HG03066 (cell line): ENCODE data around the gene ERCC6L.

Experiments used
- ATAC-seq: cut with Tn5 transposase; IDR thresholded peaks from one replicate; pipeline ENCODE4 v1.9.1; 2021; ENCODE audit warnings: low read depth; ENCODE audit not compliant: unreplicated experiment

Gene ERCC6L, protein sequence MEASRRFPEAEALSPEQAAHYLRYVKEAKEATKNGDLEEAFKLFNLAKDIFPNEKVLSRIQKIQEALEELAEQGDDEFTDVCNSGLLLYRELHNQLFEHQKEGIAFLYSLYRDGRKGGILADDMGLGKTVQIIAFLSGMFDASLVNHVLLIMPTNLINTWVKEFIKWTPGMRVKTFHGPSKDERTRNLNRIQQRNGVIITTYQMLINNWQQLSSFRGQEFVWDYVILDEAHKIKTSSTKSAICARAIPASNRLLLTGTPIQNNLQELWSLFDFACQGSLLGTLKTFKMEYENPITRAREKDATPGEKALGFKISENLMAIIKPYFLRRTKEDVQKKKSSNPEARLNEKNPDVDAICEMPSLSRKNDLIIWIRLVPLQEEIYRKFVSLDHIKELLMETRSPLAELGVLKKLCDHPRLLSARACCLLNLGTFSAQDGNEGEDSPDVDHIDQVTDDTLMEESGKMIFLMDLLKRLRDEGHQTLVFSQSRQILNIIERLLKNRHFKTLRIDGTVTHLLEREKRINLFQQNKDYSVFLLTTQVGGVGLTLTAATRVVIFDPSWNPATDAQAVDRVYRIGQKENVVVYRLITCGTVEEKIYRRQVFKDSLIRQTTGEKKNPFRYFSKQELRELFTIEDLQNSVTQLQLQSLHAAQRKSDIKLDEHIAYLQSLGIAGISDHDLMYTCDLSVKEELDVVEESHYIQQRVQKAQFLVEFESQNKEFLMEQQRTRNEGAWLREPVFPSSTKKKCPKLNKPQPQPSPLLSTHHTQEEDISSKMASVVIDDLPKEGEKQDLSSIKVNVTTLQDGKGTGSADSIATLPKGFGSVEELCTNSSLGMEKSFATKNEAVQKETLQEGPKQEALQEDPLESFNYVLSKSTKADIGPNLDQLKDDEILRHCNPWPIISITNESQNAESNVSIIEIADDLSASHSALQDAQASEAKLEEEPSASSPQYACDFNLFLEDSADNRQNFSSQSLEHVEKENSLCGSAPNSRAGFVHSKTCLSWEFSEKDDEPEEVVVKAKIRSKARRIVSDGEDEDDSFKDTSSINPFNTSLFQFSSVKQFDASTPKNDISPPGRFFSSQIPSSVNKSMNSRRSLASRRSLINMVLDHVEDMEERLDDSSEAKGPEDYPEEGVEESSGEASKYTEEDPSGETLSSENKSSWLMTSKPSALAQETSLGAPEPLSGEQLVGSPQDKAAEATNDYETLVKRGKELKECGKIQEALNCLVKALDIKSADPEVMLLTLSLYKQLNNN

DNA sequence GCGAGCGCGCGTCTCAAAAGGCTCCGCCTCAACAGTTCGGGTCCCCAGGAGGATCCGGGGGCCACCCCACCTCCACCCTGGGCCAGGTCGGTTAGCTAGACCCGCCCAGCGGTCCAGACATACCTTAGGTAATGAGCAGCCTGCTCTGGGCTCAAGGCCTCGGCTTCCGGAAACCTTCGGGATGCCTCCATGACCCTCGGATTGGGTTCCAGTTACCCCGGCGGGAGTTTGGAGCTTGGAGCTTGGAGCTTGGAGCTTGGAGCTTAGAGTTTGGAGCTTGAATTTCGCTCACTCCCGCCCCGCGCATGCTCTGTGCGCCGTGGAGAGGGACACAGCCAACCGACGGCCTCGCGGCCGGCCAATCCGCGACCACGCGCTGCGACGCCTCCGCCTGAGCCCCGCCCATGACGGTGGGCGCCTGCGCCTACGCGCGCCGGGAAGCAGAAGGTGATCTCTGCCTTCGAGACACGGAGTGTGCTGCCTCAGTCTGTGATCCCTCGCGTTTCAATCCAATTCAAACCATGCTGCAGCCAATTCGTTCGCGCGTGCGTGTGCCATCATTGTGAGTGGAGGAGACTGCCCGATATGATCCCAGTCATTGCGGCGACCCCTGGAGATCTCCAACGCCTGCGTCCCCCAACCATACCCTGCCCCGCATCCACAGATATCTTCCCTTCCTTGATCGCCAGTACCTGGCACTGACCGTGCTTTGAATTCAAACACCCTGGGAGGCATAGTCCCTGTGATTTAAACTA lies at the start of gene ERCC6L:
TSS of gene ERCC6L (minus strand) at position 307 of the 755 bp plus-strand sequence. CDS start at position 191, 116 bp downstream.
- ATAC-seq: peak; percentile 96

DNA sequence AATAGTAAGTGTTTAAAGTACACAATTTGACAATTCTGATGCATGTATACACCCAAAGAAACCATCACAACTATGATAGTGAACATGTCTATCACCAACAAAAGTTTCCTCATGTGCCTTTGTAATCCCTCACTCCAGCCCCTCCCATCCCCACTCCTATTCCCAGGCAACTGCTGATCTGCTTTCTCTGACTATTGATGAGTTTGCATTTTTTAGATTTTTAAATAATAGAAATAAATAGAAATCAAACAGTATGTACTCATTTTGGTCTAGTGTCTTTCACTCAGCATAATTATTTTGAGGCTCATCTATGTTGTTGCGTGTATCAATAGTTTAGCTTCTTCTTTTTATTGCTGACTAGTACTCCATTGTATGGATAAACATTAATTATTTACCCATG lies 43.5 kb upstream of the ERCC6L start:
- ATAC-seq: no peak

DNA sequence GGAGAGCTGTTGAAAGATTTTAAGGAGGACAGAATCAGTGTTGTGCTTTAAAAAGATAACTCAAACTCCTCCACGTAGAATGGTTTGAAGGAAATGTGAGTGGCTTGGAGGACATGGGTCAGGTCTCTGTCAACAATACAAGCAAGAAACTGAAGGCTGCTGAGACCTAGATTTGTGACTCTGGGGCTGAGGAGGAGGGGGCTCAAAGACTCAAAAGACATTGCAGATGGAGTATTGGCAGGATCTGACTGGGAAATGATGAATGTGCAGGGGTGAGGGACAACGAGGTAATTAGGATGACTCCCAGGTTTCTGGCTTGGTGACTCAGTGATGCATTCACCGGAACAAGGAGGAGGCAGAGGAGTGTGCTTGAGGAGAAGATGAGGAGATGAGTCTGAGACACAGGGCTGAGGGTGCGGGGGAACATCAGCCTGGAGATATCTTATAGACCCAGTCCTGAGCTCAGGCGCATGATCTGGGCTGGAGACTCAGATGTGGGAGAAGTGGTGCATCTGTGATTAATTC lies 41.6 kb upstream of the ERCC6L start:
- ATAC-seq: no peak

DNA sequence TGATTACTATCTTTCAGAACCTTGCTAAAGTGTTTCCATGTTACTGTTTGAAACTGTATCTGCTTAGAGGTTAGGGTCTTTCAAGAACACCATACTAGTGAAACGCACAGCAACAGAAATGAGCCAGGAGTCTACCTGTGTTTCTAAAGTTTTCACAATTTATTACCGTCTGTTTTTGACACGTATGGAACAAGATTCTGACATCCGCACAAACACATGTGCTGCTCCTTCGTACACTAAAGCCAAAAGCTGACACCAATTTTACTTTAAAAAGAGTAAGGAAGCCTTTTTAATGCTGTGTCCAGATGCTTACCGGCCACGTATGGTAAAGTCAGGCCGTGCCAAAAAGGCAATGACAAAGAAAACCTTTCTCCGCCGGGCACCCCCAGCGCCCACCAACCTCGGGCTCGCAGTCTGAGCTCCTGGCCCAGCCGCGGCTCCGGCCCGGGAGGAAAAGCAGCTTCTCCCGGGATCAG lies 37.7 kb upstream of the ERCC6L start:
- ATAC-seq: peak; percentile 4

DNA sequence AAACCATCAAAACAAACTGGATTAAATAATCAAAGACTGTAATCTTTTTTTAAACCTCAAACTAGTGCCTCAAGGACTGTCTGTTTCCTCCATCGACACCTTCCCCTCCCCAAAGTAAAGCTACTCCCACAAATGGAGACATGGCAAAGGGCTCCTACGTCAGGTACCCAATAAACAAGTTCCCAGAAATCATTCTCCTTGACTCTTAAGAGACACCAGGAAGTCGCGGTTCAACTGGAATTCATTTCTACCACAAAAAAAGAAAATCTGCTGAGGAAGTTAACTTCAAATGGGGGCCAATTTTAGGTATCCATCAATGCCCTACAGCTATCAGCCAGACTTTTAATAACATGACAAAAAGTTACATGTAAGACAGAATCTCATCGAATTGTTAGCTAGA lies 35.7 kb upstream of the ERCC6L start:
- ATAC-seq: no peak

DNA sequence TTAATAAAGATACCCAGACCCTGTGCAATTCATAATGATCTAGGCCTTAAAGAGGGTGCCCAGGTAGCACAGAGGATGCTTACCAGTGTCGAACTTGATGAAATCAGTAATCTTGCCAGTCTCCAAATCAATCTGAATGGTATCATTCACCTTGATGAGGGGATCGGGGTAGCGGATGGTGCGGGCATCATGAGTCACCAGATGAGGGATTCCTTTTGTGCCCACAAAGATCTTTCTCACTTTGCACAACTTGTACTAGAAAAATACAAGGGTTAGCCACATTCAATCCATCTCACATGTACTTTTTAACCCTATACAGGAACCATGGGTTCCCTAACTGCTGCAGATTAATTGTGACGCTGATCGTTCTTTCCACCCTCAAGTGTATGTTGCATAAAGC lies 34.9 kb upstream of the ERCC6L start:
- ATAC-seq: no peak

DNA sequence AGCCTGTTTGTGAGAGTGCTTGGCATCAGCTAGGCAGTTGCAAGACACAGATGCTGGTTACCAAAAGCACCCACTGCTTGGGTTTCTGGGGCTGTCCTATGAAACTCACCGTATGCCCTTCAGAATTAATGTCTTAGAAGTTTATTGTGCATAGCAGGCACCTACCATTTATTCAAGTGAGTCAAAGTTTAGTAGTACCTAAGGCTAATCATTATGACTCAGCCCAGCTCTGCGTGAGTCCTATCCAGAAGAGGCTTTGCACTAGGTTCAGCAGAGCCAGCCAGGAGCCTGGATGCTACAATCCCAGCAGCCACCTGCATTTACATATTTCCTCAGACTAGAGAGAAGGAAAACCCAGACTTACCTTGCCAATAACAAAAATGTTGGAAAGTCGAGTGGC lies 34.0 kb upstream of the ERCC6L start:
- ATAC-seq: no peak

DNA sequence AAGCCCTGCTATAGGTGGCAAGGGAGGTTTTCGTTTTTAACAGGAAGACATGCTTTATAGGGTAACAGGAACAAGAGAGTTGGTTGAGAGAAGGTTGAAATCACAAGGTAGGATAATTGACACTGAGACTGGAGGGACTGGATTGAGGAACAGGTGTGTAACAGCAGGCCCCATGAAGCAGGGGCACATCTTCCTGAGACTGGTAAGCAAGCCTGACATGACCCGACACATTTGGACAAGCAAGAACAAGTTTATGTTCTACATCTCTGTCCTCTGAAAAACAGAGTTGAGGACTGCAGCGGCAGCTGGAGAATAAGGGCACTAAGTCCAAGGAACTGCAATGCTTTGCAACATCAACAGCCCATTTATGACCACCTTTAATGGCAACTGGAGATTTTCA lies 33.0 kb upstream of the ERCC6L start:
- no peak for ATAC-seq

DNA sequence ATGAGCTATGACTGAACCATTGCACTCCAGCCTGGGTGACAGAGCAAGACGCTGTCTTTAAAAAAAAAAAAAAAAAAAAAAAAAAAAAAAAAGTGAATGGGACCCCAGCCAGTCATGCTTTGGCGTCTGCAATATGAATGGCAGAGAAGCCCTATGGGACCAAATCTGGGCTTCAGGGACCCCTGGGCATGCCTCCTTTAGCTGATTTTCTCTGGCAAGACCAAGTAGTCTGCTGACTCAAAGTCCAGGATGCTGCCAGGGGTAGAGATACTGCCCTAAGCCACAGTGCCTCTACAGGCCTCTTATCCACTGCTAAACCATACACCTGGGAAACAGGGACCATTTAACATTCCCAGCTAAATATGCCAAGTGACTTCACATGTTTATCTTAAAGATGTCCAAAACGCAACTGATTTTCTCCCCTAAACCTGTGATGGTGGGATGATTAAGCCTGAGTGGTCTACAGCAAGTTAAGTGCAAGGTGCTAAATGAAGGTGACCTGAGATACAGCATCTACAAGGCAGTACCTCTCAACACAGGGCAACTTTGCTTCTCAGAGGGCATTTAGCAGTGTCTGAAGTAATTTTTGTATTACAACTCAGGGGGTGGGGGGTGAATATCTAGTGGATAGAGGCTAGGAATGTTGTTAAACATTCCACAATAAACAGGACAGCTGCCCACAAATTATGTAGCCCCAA lies 32.4 kb upstream of the ERCC6L start:
- ATAC-seq: no peak

DNA sequence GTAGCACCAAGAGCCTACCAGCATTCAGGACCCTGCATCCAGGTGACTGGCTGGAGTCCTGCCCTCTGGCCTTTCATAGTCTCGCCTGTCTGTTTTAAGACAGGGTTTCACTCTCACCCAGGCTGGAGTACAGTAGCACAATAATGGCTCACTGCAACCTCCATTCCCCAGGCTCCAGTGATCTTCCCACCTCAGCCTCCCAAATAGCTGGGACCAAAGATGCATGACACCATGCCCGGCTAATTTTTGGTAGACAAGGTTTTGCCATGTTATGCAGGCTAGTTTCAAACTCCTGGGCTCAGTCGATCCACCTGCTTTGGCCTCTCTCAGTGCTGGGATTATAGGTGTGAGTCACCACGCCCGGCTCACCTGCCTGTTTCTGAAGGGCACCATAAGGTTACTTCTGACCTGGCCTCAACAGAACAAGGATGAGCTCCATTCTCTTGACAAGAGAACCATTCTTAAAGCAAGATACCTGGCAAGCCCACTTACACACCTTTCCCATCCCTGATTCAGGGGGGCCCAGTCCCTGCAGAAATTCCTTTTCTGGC lies 31.6 kb upstream of the ERCC6L start:
- ATAC-seq: no peak

DNA sequence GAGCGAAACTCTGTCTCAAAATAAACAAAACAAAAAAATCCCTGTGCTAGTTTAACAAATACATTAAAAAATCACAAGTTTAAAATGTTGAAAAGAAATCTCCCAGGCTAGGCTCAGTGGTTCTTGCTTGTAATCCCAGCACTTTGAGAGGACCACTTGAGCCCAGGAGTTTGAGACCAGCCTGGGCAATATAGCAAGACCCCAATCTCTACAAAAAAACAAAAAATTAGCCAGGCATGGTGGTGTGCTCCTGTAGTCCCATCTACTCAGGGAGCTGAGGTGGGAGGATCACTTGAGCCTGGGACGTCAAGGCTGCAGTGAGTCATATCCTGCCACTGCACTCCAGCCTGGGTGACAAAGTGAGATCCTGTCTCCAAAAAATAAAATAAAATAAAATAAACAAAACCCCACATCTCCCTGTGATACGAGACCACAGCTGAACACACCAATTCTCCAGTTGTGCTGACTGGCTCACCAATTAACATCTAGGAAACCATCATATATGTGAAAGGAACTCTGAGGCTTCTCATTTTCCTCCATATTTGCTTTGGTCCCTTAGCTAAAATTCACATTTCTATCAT lies 30.9 kb upstream of the ERCC6L start:
- no peak for ATAC-seq

DNA sequence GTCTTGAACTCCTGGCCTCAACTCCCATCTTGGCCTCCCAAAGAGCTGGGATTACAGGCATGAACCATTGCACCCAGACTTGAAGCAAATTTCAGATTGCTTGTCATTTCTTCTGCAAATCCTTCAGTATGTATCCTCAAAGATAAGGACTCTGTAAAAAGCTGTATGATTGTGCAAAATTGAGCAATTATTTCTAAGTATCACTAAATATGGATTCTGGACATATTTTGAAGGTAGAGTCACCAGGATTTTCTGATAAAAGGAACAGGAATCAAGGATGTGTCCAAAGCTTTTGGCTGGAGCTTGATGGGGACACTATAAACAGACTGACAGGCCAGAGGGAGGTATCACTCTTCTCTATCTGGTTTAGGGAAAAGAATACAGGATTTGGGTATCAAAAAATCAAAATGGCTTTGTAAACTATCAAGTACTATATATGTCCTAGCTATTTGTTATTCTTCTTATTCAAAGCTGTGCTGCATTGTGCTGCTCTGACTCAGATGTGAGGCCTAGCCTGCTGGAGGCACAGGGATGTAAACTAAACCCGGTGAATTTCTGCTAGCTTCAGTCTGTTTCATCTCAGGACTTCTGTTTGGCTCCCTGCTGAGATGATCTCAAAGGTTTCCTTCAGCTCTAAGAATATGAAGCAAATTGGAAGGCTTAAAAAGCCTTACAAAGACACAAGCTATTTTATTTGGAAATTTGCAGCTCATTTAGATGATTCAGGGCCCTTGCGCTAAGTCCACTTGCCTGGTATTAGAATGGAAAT lies 30.0 kb upstream of the ERCC6L start:
- no peak for ATAC-seq

DNA sequence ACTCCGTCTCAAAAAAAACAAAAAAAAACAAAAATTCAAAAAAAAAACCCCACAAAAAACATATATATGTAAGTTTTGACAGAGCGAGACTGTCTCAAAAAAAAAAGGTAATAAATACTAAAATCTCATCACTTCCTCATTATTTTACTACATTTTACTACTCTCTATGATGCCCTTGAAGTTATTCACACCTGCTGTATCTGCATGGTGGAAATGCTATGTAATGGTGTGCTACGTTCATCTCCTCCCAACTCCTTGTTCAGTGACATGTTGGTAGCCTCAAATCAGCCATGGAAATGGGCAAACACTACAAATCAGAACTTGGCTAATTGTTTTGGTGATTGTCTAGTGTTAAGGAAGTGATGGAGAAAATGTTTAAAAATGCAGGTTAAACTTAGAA lies 26.4 kb upstream of the ERCC6L start:
- no peak for ATAC-seq

DNA sequence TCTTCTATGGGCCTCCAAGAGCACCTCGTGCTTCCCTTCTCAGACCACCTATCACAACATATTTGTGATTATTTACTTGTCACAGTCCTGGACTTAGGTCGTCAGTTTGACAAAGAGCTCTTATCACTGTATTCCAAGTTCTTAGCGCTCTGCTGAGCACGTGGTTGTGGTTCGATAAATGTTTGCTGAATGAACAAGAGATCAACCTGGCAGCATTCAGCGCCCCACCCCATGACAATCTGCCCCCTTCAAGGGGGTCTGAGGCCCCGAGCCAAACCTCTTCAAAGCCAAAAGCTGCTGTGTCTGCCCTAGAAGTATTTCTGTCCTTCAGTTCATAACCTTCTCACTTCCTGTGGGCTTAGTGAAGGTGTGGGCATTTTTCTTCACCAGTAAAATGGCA lies 23.2 kb upstream of the ERCC6L start:
- ATAC-seq: no peak

DNA sequence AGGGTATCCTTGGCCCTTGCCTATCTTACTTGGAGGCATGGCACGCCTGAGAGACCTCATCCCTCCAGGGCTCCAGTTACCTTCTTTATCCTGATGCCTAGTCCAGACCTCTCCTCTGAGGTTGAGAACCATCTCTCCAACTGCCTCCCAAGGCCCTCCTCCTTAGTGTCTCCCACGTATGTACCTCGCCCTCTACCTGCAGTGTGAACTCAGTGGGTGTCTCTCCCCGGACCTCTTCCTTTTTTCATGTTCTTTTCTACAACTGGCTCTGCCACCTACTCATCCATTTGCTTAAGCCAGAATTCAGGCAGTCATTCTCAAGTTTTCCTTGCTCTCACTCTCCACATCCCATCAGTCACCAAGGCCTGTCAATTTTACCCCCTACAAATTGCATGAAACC lies 21.6 kb upstream of the ERCC6L start:
- no peak for ATAC-seq

DNA sequence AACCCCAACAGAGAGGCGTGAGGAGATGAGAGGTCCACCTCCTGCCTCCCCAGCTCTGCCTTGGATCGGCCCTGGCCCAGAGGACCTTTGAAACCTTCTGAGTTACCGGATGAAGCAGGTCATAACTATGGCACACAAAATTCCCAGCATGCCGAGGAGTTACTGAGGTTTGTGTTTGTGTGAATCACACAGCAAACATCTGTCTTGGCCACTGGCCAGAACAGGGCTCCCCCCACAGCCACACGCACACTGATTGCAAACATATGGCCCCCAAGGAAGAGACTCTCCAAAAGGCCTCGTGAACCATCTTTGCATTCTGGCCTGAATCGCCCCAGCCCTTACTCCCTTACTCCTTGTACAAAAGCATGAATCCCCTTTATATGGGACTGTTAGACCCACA lies 19.3 kb upstream of the ERCC6L start:
- ATAC-seq: no peak

DNA sequence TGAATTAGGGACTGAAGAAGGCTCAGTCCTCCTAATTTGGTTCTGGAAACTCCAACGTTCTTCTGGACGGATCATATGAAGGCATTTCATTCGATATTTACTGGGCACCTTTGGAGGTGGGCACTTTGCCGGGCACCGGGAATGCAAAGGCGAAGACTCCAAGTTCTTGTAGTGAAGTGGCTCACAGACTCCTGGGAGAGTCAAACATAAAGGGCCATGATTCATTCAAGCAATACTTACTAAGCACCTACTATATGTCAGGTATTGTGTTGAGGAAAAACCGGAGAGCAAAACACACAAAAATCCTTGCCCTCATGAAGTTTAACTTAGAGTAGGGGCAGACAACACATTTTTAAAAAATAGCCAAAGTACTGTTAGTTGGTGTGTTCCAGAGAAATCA lies 17.0 kb upstream of the ERCC6L start:
- no peak for ATAC-seq

DNA sequence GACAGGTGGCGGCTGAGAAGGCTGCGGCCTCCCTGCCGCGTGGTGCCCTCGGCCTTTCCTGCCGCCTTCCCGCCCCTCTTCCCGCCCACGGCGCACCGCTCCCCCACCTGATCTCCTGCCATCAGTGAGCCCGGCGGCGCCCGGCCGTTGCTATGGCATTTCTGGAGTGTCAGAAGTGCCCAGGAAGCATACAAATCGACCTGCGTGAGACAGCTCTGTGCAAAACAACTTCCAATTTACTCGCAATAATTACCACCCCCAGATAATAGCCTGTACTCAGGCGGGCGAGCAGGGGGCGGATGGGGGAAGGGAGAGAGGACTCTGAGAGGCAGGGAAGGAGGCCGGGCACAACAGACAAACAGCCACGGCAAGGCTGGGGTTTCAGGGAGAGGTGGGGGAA lies 16.6 kb upstream of the ERCC6L start:
- ATAC-seq: no peak
